OCI-LY3 (cell line): ENCODE results near the gene C2CD2L.

ENCODE experiments used
- CTCF ChIP-seq: fragments of 200-600, 300-600 bp; sonication (generic); IDR thresholded peaks from 2 replicates; pipeline ENCODE4 v1.5.1; 2014; ENCODE audit warnings: antibody characterized with exemption, low read length, low read depth
- EZH2phosphoT487 ChIP-seq: fragments of 200-600 bp; shearing (Covaris generic); IDR thresholded peaks from 2 replicates; pipeline ENCODE4 v1.6.1; 2018; ENCODE audit warnings: antibody characterized with exemption, mixed run types, low read depth

- TF ChIP-seq CTCF, result no peak
- no peak for TF ChIP-seq EZH2phosphoT487
These were observed 40.6 kb downstream of the C2CD2L start for GRCh38 chr11:119147604-119148333.
